H1 (cell line): ENCODE results near the gene RIN3. TPM values are rescaled to one million over a fixed set of nuclear protein-coding genes. Genes with fewer than 3 reads are reported as not detected.

Source experiments
- CTCF ChIA-PET: fragments of 300-600 bp; sonication (Branson Sonifier 250); formaldehyde crosslinking; loops from one replicate; lab custom pipeline; 2021; ENCODE audit not compliant: partially characterized antibody; lab: Charles Lee
- POLR2A ChIA-PET: fragments of 300-600 bp; sonication (Branson Sonifier 250); formaldehyde crosslinking; loops from one replicate; lab custom pipeline; 2021; ENCODE audit warnings: inconsistent platforms; ENCODE audit not compliant: partially characterized antibody; lab: Charles Lee
- DNase-seq, 2 experiments: peaks; one replicate each; pipeline versions ENCODE4 v3.0.0 to v3.0.0-alpha.2; 2010 to 2022; ENCODE audit warnings: low spot score in 2 of 2, low read depth in 1 of 2, mixed read lengths in 1 of 2
- FAIRE-seq: peaks from 2 replicates; lab custom pipeline; 2011; peaks lifted over from hg19 to GRCh38; lab: Jason Lieb, UNC
- H2AFZ ChIP-seq: 2 replicates; pipeline ENCODE4 v1.8.1; 2012; ENCODE audit warnings: low read length, inconsistent platforms
- H2AK5ac ChIP-seq: 2 replicates; pipeline ENCODE4 v1.6.1; 2013; ENCODE audit warnings: low read depth, low read length
- H2BK120ac ChIP-seq: replicated peaks from 2 replicates; pipeline ENCODE3; 2013; ENCODE audit warnings: low read depth, low read length, inconsistent platforms
- H2BK12ac ChIP-seq: 2 replicates; pipeline ENCODE4 v1.6.1; 2013; ENCODE audit warnings: low read depth, low read length
- H2BK15ac ChIP-seq: 2 replicates; pipeline ENCODE4 v1.6.1; 2013; ENCODE audit warnings: low read length
- H2BK20ac ChIP-seq: 2 replicates; pipeline ENCODE4 v1.6.1; 2013; ENCODE audit warnings: low read length
- H2BK5ac ChIP-seq: 2 replicates; pipeline ENCODE4 v1.6.1; 2013; ENCODE audit warnings: low read depth, low read length
- H3K14ac ChIP-seq: 2 replicates; pipeline ENCODE4 v1.6.1; 2013; ENCODE audit warnings: inconsistent platforms; ENCODE audit not compliant: insufficient read length
- H3K18ac ChIP-seq: 2 replicates; pipeline ENCODE4 v1.6.1; 2013; ENCODE audit warnings: low read length; ENCODE audit errors: extremely low read depth
- H3K23ac ChIP-seq: 2 replicates; pipeline ENCODE4 v1.6.1; 2013; ENCODE audit warnings: inconsistent platforms; ENCODE audit not compliant: insufficient read length
- H3K23me2 ChIP-seq: 2 replicates; pipeline ENCODE4 v1.6.1; 2013; ENCODE audit warnings: low read depth, low read length
- H3K27ac ChIP-seq: 2 replicates; pipeline ENCODE4 v1.6.1; 2011; ENCODE audit warnings: low read depth, low read length, inconsistent platforms
- H3K27me3 ChIP-seq, 4 experiments: replicated peaks in 1 of 4; 1 replicate in 1 of 4; 2 replicates in 3 of 4; pipeline versions ENCODE4 v1.6.1 to v1.8.1; 2011 to 2013; ENCODE audit warnings: low read length in 3 of 4, mild to moderate bottlenecking in 3 of 4, inconsistent platforms in 2 of 4, mixed read lengths in 2 of 4, moderate library complexity in 1 of 4; ENCODE audit not compliant: control insufficient read depth in 3 of 4, insufficient read depth in 3 of 4; ENCODE audit errors: extremely low read depth in 1 of 4
- H3K36me3 ChIP-seq, 4 experiments: 2 replicates each; pipeline versions ENCODE4 v1.6.1 to v1.8.1; 2011 to 2013; ENCODE audit warnings: mild to moderate bottlenecking in 4 of 4, low read length in 3 of 4, moderate library complexity in 2 of 4, control low read depth in 1 of 4, inconsistent platforms in 1 of 4; ENCODE audit not compliant: insufficient read depth in 4 of 4, control insufficient read depth in 2 of 4
- H3K4ac ChIP-seq: replicated peaks from 2 replicates; pipeline ENCODE3; 2013; ENCODE audit warnings: low read length, low read depth, mixed read lengths, inconsistent platforms; ENCODE audit not compliant: insufficient read length
- H3K4me1 ChIP-seq, 4 experiments: replicated peaks in 1 of 4; 1 replicate in 1 of 4; 2 replicates in 3 of 4; pipeline versions ENCODE4 v1.6.1 to v1.8.1; 2011 to 2013; ENCODE audit warnings: low read length in 3 of 4, inconsistent platforms in 2 of 4, mixed read lengths in 1 of 4; ENCODE audit not compliant: insufficient read depth in 4 of 4, control insufficient read depth in 3 of 4
- H3K4me2 ChIP-seq, 2 experiments: 2 replicates each; pipeline versions ENCODE4 v1.6.1 to v1.8.1; 2011 to 2013; ENCODE audit warnings: low read depth in 2 of 2, low read length in 2 of 2, control low read depth in 1 of 2, inconsistent platforms in 1 of 2, mild to moderate bottlenecking in 1 of 2; ENCODE audit not compliant: insufficient read depth in 1 of 2
- H3K4me3 ChIP-seq, 4 experiments: fragments of 200-600, 300-600 bp in 1 of 4; sonication (generic), shearing (Covaris generic), sonication (Bioruptor Twin) in 1 of 4; 2 replicates each; pipeline versions ENCODE4 v1.5.1 to v1.8.1; 2011 to 2016; ENCODE audit warnings: low read length in 4 of 4, low read depth in 3 of 4, control low read depth in 2 of 4, inconsistent platforms in 2 of 4, mild to moderate bottlenecking in 2 of 4, mixed read lengths in 1 of 4, moderate library complexity in 1 of 4; ENCODE audit not compliant: insufficient read depth in 2 of 4; ENCODE audit errors: extremely low read depth in 1 of 4
- H3K56ac ChIP-seq: replicated peaks from 2 replicates; pipeline ENCODE3; 2013; ENCODE audit warnings: low read depth, mild to moderate bottlenecking, mixed read lengths, low read length, inconsistent platforms; ENCODE audit not compliant: insufficient read length
- H3K79me1 ChIP-seq: 2 replicates; pipeline ENCODE4 v1.6.1; 2013; ENCODE audit warnings: low read depth, low read length, control low read depth
- H3K79me2 ChIP-seq, 2 experiments: 2 replicates each; pipeline versions ENCODE4 v1.6.1 to v1.8.1; 2012 to 2013; ENCODE audit warnings: low read length in 2 of 2, mild to moderate bottlenecking in 2 of 2, inconsistent platforms in 1 of 2; ENCODE audit not compliant: insufficient read depth in 2 of 2, control insufficient read depth in 1 of 2
- H3K9ac ChIP-seq, 4 experiments: replicated peaks in 1 of 4; 1 replicate in 1 of 4; 2 replicates in 3 of 4; pipeline versions ENCODE4 v1.6.1 to v1.8.1; 2011 to 2013; ENCODE audit warnings: low read depth in 3 of 4, low read length in 3 of 4, control low read depth in 2 of 4, mild to moderate bottlenecking in 2 of 4, moderate library complexity in 2 of 4, inconsistent platforms in 1 of 4; ENCODE audit errors: extremely low read depth in 1 of 4
- H3K9me3 ChIP-seq, 2 experiments: 2 replicates each; pipeline versions ENCODE4 v1.6.1 to v1.8.1; 2012 to 2013; ENCODE audit warnings: mild to moderate bottlenecking in 2 of 2, moderate library complexity in 2 of 2, control low read depth in 1 of 2, inconsistent platforms in 1 of 2, low read depth in 1 of 2, low read length in 1 of 2, mixed read lengths in 1 of 2; ENCODE audit not compliant: insufficient read depth in 2 of 2
- H4K20me1 ChIP-seq, 2 experiments: replicated peaks in 1 of 2; 2 replicates each; pipeline versions ENCODE3 to v1.8.1; 2011 to 2013; ENCODE audit warnings: inconsistent platforms in 2 of 2, low read length in 2 of 2, mild to moderate bottlenecking in 1 of 2; ENCODE audit not compliant: insufficient read depth in 2 of 2, control insufficient read depth in 1 of 2
- H4K5ac ChIP-seq: 2 replicates; pipeline ENCODE4 v1.6.1; 2013; ENCODE audit warnings: low read length, low read depth, mixed read lengths, inconsistent platforms; ENCODE audit not compliant: insufficient read length
- H4K8ac ChIP-seq: 2 replicates; pipeline ENCODE4 v1.8.0; 2013; ENCODE audit warnings: mild to moderate bottlenecking, moderate library complexity, low read length, inconsistent platforms; ENCODE audit not compliant: insufficient read depth; ENCODE audit errors: extremely low read depth
- H4K91ac ChIP-seq: replicated peaks from 2 replicates; pipeline ENCODE3; 2013; ENCODE audit warnings: low read length, mixed read lengths, inconsistent platforms; ENCODE audit not compliant: insufficient read length
- E2F6 ChIP-seq: IDR thresholded peaks from 2 replicates; pipeline ENCODE4 v1.6.1; 2012; ENCODE audit warnings: inconsistent platforms
- WGBS, 2 experiments: shearing (Covaris generic) in 1 of 2; methylation state at CpG; one replicate each; pipeline versions ENCODE4 v1.1.6 to v1.1.7; 2013 to 2015; ENCODE audit warnings: low lambda C conversion rate in 2 of 2, mixed read lengths in 2 of 2, inconsistent platforms in 1 of 2, low coverage in 1 of 2, missing lambda C conversion rate in 1 of 2; ENCODE audit not compliant: insufficient replicate concordance in 2 of 2, insufficient coverage in 1 of 2, insufficient read length in 1 of 2; ENCODE audit errors: extremely low coverage in 1 of 2, missing lambda C conversion rate in 1 of 2; 5-methylcytosine and 5-hydroxymethylcytosine counted together
- polyA plus RNA-seq, 7 experiments: library from polyadenylated mRNA; depleted of rRNA in 3 of 7; stranded (reverse) in 5 of 7; unstranded in 2 of 7; fragments of >200 nt in 5 of 7; fragments of 200-250 nt in 2 of 7; gene quantifications; 1 replicate in 5 of 7; 2 replicates in 1 of 7; 4 replicates in 1 of 7; pipeline versions ENCODE4 v1.2.1 to v1.2.3, GENCODE V29; 2011 to 2013; ENCODE audit warnings: missing spikeins in 2 of 7, mixed read lengths in 2 of 7
- total RNA-seq: library from RNA; stranded (reverse); fragmentation: NEBNext Ultra II Directional; extraction: Animal tissue kit (Norgen Biotek cat#: 25700); gene quantifications from 2 replicates; pipeline ENCODE4 v1.2.1, GENCODE V29; 2021

Gene RIN3
- total and polyA plus RNA-seq, 2 of the 8 experiments (the other 6 are each of a cell fraction or from before 2014, with no cell fraction given): 0.59 to 1.5 TPM

- Histone ChIP-seq H4K20me1 (no peaks in the 10 kb centered on the region), H3K4ac (no peak overlapping the region), H3K23ac (no peak overlapping the region), H3K4me2 (no peak overlapping the region), H3K4me1 (peaks cover 0 to 7% (median 4%) of the 10 kb centered on the region in 4 experiments; a peak in 5 of 7 replicates), H3K56ac (no peak overlapping the region), H2BK20ac (no peak overlapping the region), H3K79me2 (no peaks in the 10 kb centered on the region), H2BK15ac (no peak overlapping the region), H3K4me3 (no peak overlapping the region), H2AFZ (no peak overlapping the region), H3K27ac (no peak overlapping the region), H4K91ac (no peak overlapping the region), H3K36me3 (no peaks in the 10 kb centered on the region), H3K27me3 (peaks cover 0 to 2% (median 0%) of the 10 kb centered on the region in 4 experiments; a peak in 1 of 7 replicates), H2AK5ac (no peak overlapping the region), H3K9me3 (no peaks in the 10 kb centered on the region), H3K23me2 (no peaks in the 10 kb centered on the region), H3K79me1 (no peaks in the 10 kb centered on the region), H2BK5ac (no peak overlapping the region), H3K18ac (no peak overlapping the region), H2BK120ac (no peak overlapping the region), H3K14ac (no peak overlapping the region), H4K8ac (no peak overlapping the region), H2BK12ac (no peak overlapping the region), H3K9ac (no peak overlapping the region), H4K5ac (no peak overlapping the region)
- ChIA-PET CTCF (interaction anchor here (0.7 to 1.1 kb wide), 2 partner anchors 15 to 41 kb away, joined by 3 to 5 read pairs; no protein-coding TSS in a partner anchor), POLR2A (interaction anchor here (0.9 kb wide), 1 partner anchor 374 kb away, joined by 3 read pairs; the partner anchor contains the start of genes CPSF2 and NDUFB1)
- WGBS, 2 experiments: 95% methylated on average over 5 of the region's 6 CpGs; no CpG with 5 or more reads in 1 of the 2 experiments
- DNase-seq: no peak
- no peak for FAIRE-seq
- no peak for TF ChIP-seq E2F6
Measured at GRCh38 chr14:92496191-92496857, 17.3 kb upstream of the RIN3 start.
